ENCODE data around the gene CRIP2.

Gene CRIP2

DNA sequence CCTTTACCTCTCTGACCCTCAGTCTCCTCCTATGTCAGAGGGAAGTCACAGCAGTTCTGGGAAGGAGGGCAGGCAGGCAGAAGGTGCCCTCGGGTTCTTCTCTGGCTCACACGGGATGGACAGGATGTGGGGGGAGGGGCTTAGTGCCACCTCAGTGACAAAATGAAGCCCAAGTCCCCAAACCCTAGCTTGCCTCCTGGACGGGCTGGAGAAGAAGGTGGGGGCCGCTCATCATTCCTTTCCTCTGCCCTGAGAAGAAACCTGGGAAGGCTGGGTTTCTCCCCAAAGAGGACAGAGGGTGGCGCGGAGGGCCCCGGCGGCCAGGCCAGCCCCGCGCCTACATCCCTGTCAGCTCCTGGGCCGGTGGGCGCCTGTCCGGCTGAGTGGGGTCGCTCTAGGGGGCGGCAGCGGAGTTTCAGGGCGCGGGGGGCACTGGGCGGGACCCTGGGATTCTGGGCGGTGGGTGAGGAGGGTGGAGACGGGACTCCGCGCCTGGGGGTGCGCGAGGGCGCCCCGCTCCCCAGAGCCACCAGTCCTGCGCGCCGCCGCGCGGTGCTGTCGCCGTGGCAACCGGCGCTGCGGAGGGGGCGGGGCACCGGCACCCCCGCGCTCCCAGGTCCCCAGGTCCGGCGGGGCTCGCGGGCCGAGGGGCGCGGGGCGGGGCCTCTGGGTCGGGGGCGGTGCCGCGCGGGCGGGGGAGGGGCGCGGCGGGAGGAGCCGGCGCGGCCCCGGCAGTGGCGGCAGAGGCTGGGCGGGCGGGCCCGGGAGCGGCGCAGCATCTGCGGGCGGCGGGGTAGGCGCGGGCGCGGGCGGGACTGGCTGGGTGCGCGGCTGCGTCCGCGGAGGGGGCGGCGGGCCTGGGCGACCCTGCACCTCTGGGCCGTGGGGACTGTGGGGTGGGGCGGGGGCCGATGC, 51.5 kb downstream of the CRIP2 start, which contains the start of gene TMEM121:
Gene TMEM121 (plus strand): TSS at position 723 of the 915 bp plus-strand sequence. CDS start 2,252 bp downstream, outside the sequence.
- in situ Hi-C loops (cut with MboI; ENCODE audit: low sequenced_read_pairs) = no loop called here

DNA sequence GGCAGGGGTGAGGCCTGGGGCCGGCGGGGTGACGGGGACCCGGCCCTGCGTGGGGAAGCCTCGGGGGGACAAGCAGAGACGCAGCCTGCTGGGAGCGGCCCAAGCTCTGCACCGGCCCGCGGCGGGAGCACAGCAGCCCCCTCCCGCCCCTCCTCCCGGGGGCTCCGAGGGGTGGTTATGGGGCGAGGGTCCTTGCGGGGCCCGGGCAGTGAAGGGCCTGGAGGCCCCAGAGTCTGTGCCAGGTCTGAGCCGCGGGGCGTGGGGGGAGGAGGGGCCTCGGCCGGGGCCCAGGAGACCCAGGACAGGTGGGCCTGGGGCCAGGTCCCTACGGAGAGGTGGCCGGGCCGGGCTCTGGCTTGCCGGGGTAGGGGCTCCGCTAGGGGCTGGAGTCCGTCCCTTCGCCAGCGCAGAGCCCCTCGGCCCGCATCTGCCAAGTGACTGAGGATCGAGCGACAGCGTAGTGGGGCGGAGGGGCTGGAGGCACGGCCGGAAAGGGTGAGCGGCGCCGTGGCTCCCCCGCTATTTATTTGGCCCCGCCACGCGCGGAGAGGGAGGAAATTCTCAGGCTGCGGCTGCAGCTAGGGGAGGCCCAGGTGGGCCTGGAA, 52.3 kb downstream of the CRIP2 start:
- in situ Hi-C loops (cut with MboI; ENCODE audit: low sequenced_read_pairs) = no loop called here

DNA sequence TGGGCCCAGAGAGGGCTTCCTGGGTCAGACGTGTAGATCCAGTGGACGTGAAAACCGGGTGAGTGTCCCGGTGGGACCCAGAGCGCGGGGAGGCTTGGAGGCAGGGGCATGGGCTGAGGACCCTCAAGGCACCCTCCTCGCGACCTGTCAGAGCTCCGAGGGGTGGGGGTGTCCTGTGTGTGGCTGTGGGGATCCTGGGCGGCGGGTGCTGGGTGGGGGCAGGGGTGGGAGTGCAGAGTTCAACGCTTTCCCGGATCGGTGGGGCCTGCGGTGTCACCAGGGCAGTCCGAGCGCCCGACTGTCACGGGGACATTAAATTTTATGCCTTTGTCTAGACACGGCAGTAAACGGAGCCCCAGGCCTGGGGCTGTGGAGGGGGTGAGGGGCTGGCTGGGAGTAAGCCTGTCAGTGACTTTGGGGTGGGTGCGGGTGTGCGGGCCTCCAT, 52.8 kb downstream of the CRIP2 start:
- in situ Hi-C loops (cut with MboI; ENCODE audit: low sequenced_read_pairs) = no loop called here

DNA sequence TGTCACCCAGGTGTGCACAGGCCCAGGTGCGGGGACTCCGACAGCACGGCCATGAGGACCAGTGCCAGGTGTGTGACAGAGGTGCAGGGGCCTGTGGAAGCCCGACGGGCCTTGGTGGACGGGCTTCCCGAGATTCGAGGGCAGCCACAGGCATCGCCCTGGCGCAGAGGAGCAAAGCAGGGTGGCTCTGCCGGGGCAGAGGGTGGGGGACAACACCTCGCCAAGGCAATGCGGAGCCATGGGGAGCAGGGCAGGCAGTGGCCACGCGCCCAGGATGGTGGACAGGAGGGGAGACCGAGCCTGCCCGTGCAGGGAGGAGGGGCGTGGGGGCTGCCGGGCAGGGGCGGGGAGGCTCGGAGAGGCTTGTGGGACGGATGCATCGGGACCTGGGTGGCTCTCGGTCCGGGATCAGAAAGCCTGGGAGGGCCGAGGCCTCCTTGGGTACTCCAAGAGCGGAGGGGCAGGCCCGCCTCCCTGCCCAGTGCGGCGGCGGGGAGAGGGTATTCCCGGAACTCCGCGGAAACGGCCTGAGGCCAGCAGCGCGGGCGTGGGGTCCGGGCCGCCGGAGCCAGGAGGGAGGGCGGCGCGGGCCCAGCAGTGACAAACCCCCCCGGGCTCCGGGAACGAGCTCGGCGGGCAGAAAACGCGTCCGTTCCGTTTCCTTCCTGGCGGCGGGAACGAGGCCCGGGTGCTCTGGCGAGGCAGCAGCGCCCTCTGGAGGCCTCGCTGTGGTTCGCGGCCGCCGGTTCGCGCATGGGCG, 53.4 kb downstream of the CRIP2 start:
- in situ Hi-C loops (cut with MboI; ENCODE audit: low sequenced_read_pairs) = no loop called here

DNA sequence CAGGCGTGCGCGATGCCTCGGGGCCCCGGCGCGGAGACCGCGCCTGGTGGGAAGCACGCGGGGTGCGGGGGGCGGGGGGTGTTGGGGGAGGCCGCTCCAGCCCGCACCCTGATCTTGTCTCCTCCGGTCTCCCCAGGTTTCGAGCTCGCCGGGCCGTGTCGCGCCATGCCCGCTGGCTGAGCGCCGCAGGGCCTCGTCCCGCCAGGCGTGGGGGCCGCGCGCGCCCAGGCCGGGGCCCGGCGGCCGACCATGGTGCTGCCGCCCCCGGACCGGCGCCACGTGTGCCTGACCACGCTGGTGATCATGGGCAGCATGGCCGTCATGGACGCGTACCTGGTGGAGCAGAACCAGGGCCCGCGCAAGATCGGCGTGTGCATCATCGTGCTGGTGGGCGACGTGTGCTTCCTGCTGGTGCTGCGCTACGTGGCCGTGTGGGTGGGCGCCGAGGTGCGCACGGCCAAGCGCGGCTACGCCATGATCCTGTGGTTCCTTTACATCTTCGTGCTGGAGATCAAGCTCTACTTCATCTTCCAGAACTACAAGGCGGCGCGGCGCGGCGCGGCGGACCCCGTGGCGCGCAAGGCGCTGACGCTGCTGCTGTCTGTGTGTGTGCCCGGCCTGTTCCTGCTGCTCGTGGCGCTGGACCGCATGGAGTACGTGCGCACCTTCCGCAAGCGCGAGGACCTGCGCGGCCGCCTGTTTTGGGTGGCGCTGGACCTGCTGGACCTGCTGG, 54.1 kb downstream of the CRIP2 start:
- in situ Hi-C loops (cut with MboI; ENCODE audit: low sequenced_read_pairs) = no loop called here

DNA sequence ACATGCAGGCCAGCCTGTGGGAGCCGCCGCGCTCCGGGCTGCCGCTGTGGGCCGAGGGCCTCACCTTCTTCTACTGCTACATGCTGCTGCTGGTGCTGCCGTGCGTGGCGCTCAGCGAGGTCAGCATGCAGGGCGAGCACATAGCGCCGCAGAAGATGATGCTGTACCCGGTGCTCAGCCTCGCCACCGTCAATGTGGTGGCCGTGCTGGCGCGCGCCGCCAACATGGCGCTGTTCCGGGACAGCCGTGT, 54.6 kb downstream of the CRIP2 start:
- in situ Hi-C loops (cut with MboI; ENCODE audit: low sequenced_read_pairs) = no loop called here

All from hTERT RPE-1 (cell line).